Activated B cell treated with CpG ODN at 0.5 μM for 24 hours (primary cell): ENCODE results near the gene HOXA2. TPM values are rescaled to one million over a fixed set of nuclear protein-coding genes. Genes with fewer than 3 reads are reported as not detected.

Experiments used
- ATAC-seq: fragments of 200-7000 bp; cut with Tn5 transposase; one replicate; pipeline ENCODE4 v1.10.0; 2021; ENCODE audit warnings: low read depth, mild to moderate bottlenecking, moderate library complexity
- CTCF ChIA-PET: fragments of 350-600 bp; sonication (Branson Sonifier 250); formaldehyde crosslinking; loops from one replicate; lab custom pipeline; 2021; ENCODE audit warnings: antibody characterized with exemption; lab: Charles Lee
- POLR2A ChIA-PET: fragments of 350-600 bp; sonication (Branson Sonifier 250); formaldehyde crosslinking; loops from one replicate; lab custom pipeline; 2021; ENCODE audit warnings: antibody characterized with exemption; lab: Charles Lee
- DNase-seq: peaks from one replicate; pipeline ENCODE4 v3.0.0; 2022
- H3K27ac Mint-ChIP-seq: one replicate; pipeline ENCODE4 v1.8.0; 2020; ENCODE audit warnings: mixed read lengths
- H3K27me3 Mint-ChIP-seq: one replicate; pipeline ENCODE4 v1.8.0; 2021; ENCODE audit warnings: mixed read lengths
- H3K36me3 Mint-ChIP-seq: one replicate; pipeline ENCODE4 v1.8.0; 2021; ENCODE audit warnings: low read depth, mixed read lengths
- H3K4me1 Mint-ChIP-seq: one replicate; pipeline ENCODE4 v1.8.0; 2021; ENCODE audit warnings: mixed read lengths
- H3K4me3 Mint-ChIP-seq: one replicate; pipeline ENCODE4 v1.8.0; 2020; ENCODE audit warnings: mild to moderate bottlenecking, mixed read lengths
- H3K9me3 Mint-ChIP-seq: one replicate; pipeline ENCODE4 v1.8.0; 2020; ENCODE audit warnings: mixed read lengths
- CTCF ChIP-seq: fragments of 200-600 bp; IDR thresholded peaks from one replicate; pipeline ENCODE4 v1.8.0; 2022; ENCODE audit warnings: antibody characterized with exemption, mild to moderate bottlenecking
- intact Hi-C: fragments of 100-400 bp; cut with micrococcal nuclease; formaldehyde crosslinking; loops from one replicate; pipeline ENCODE4 v1.15.1; 2024
- total RNA-seq: library from RNA; stranded (reverse); gene quantifications from 2 replicates; pipeline ENCODE4 v1.2.3, GENCODE V29; 2022

The HOXA2 gene
- total RNA-seq, 1 donor from 2014 or later = not detected

DNA sequence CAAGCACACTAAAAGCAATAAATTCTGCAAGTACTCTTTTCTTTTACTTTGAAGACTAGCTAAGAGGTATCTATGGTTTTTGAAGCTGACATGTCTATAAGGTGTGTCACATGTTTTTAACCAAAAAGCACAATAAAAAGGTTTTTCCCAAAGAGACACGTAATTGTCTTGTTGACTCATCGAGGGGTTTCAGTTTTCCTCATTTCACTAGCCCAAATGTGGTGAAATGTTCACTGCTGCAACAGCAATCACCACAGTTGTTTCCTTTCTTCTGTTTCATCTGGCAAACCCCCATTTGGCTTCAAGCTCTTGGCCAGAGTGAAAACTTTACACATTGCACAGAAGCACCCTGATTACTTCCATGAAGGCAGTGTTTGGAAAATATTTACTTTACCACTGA is 31.9 kb upstream of the HOXA2 start:
- no peak for TF ChIP-seq CTCF
- no peak overlapping the region for H3K27ac Mint-ChIP-seq
- ATAC-seq (no peak), DNase-seq (no peak)
- no peak overlapping the region for H3K4me3 Mint-ChIP-seq
- intact Hi-C loops = no loop called here
- H3K9me3 Mint-ChIP-seq = no peaks in the 10 kb centered on the region
- H3K4me1 Mint-ChIP-seq = peaks cover 2% of the 10 kb centered on the region
- H3K27me3 Mint-ChIP-seq = peaks cover 47% of the 10 kb centered on the region
- CTCF ChIA-PET = no interaction called here
- no peaks in the 10 kb centered on the region for H3K36me3 Mint-ChIP-seq
- POLR2A ChIA-PET = no interaction called here

- peaks cover 45% of the 10 kb centered on the region for H3K27me3 Mint-ChIP-seq
- no peaks in the 10 kb centered on the region for H3K36me3 Mint-ChIP-seq
- DNase-seq = no peak
- CTCF ChIA-PET = no interaction called here
- H3K9me3 Mint-ChIP-seq = no peaks in the 10 kb centered on the region
- POLR2A ChIA-PET = no interaction called here
- no peak for ATAC-seq
- no peak for TF ChIP-seq CTCF
- H3K4me3 Mint-ChIP-seq = no peak overlapping the region
- intact Hi-C loops = no loop called here
- H3K27ac Mint-ChIP-seq = no peak overlapping the region
- H3K4me1 Mint-ChIP-seq = peaks cover 2% of the 10 kb centered on the region
These were observed 31.1 kb upstream of the HOXA2 start for GRCh38 chr7:27133409-27134231.

DNA sequence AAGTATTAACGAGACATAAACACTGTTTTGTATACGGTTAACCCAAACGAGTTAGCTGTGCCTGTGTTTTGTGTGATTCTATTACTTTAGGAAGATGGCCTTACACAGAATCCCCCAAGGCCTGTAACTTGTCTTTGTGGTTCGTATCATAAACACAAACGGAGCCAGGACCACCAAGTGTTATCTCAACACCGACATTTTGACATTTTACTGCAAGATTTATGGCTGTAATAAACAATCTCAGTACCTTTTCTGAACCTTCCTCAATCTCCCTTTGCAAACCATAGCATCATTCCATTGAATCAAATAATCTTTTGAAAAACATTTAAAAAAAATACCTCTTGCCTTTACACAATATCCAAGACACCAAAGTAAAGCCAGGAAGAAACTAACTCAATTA is 30.5 kb upstream of the HOXA2 start:
- no peaks in the 10 kb centered on the region for H3K9me3 Mint-ChIP-seq
- H3K27me3 Mint-ChIP-seq = peaks cover 45% of the 10 kb centered on the region
- DNase-seq (no peak), ATAC-seq (no peak)
- TF ChIP-seq CTCF = no peak
- CTCF ChIA-PET = no interaction called here
- peaks cover 2% of the 10 kb centered on the region for H3K4me1 Mint-ChIP-seq
- H3K4me3 Mint-ChIP-seq = no peak overlapping the region
- intact Hi-C loops = no loop called here
- POLR2A ChIA-PET = no interaction called here
- no peak overlapping the region for H3K27ac Mint-ChIP-seq
- H3K36me3 Mint-ChIP-seq = no peaks in the 10 kb centered on the region

GRCh38 chr7:27132214-27132613 is 29.7 kb upstream of the HOXA2 start:
- CTCF ChIA-PET = no interaction called here
- no peak overlapping the region for H3K4me3 Mint-ChIP-seq

More at GRCh38 chr7:27132214-27132613, 29.7 kb upstream of the HOXA2 start:
- Mint-ChIP-seq H3K4me1 (peaks cover 2% of the 10 kb centered on the region), H3K27me3 (peaks cover 41% of the 10 kb centered on the region), H3K36me3 (no peaks in the 10 kb centered on the region), H3K27ac (no peak overlapping the region), H3K9me3 (no peaks in the 10 kb centered on the region)
- intact Hi-C loops = no loop called here
- no peak for TF ChIP-seq CTCF
- POLR2A ChIA-PET = interaction anchor here (1.2 to 2.2 kb wide), 2 partner anchors 41 to 269 kb away, joined by 3 to 10 read pairs; partner anchors contain the start of gene SKAP2
- no peak for ATAC-seq
- DNase-seq = no peak
